ENCODE results near the gene HDAC5.
"Not testable (repeated sequence)": the region's sequence is repeated elsewhere in the genome, so short reads cannot be mapped to it uniquely, and the experiment has no call there.

Gene HDAC5

GRCh38 chr17:44112284-44113280, 10.9 kb downstream of the HDAC5 start:
- no peak overlapping the region for H3K4me3 ChIP-seq (ENCODE audit: low read depth, low read length)

- H3K4me3 ChIP-seq (ENCODE audit: low read depth, low read length): no peak overlapping the region
These were observed 11.7 kb downstream of the HDAC5 start for GRCh38 chr17:44111777-44112176.

GRCh38 chr17:44110823-44111633, 12.4 kb downstream of the HDAC5 start:
- no peak overlapping the region for H3K4me3 ChIP-seq (ENCODE audit: low read depth, low read length)

GRCh38 chr17:44110011-44110686, 13.3 kb downstream of the HDAC5 start:
- H3K4me3 ChIP-seq (ENCODE audit: low read depth, low read length): no peak overlapping the region

- H3K4me3 ChIP-seq (ENCODE audit: low read depth, low read length): no peak overlapping the region
These were observed 14.2 kb downstream of the HDAC5 start for GRCh38 chr17:44109312-44109630.

GRCh38 chr17:44108440-44109311, 14.8 kb downstream of the HDAC5 start:
- no peak overlapping the region for H3K4me3 ChIP-seq (ENCODE audit: low read depth, low read length)

- H3K4me3 ChIP-seq (ENCODE audit: low read depth, low read length): no peak overlapping the region
These were observed 16.6 kb downstream of the HDAC5 start for GRCh38 chr17:44106801-44107200.

GRCh38 chr17:44105941-44106340, 17.5 kb downstream of the HDAC5 start:
- H3K4me3 ChIP-seq (ENCODE audit: low read depth, low read length): no peak overlapping the region

- H3K4me3 ChIP-seq (ENCODE audit: low read depth, low read length): no peak overlapping the region
These were observed 18.0 kb downstream of the HDAC5 start for GRCh38 chr17:44105483-44105882.

GRCh38 chr17:44102849-44103622, 20.4 kb downstream of the HDAC5 start:
- H3K4me3 ChIP-seq (ENCODE audit: low read depth, low read length): no peak overlapping the region

GRCh38 chr17:44101858-44102257, 21.6 kb downstream of the HDAC5 start:
- H3K4me3 ChIP-seq (ENCODE audit: low read depth, low read length): not testable (repeated sequence)

- H3K4me3 ChIP-seq (ENCODE audit: low read depth, low read length): no peak overlapping the region
These were observed 26.1 kb downstream of the HDAC5 start for GRCh38 chr17:44097110-44097958.

GRCh38 chr17:44095647-44096496, 27.6 kb downstream of the HDAC5 start:
- H3K4me3 ChIP-seq (ENCODE audit: low read depth, low read length): peak overlapping the region; percentile 27

GRCh38 chr17:44095388-44095646, 28.1 kb downstream of the HDAC5 start:
- H3K4me3 ChIP-seq (ENCODE audit: low read depth, low read length): no peak overlapping the region

GRCh38 chr17:44094701-44095387, 28.6 kb downstream of the HDAC5 start:
- H3K4me3 ChIP-seq (ENCODE audit: low read depth, low read length): no peak overlapping the region

GRCh38 chr17:44093231-44093900, 30.1 kb downstream of the HDAC5 start:
- H3K4me3 ChIP-seq (ENCODE audit: low read depth, low read length): no peak overlapping the region

- no peak overlapping the region for H3K4me3 ChIP-seq (ENCODE audit: low read depth, low read length)
These were observed 31.4 kb downstream of the HDAC5 start for GRCh38 chr17:44092051-44092450.
